GM19395 (cell line): ENCODE data around the gene FHIP1B.
A peak's percentile ranks its signal among the peaks of the same experiment; 100 is the strongest.

Experiments
- ATAC-seq: cut with Tn5 transposase; IDR thresholded peaks from one replicate; pipeline ENCODE4 v1.9.1; 2021; ENCODE audit warnings: mild to moderate bottlenecking, moderate library complexity; ENCODE audit not compliant: unreplicated experiment

FHIP1B gene

GRCh38 chr11:6203327-6203726, 31.1 kb downstream of the FHIP1B start:
- ATAC-seq, result peak; percentile 81

DNA sequence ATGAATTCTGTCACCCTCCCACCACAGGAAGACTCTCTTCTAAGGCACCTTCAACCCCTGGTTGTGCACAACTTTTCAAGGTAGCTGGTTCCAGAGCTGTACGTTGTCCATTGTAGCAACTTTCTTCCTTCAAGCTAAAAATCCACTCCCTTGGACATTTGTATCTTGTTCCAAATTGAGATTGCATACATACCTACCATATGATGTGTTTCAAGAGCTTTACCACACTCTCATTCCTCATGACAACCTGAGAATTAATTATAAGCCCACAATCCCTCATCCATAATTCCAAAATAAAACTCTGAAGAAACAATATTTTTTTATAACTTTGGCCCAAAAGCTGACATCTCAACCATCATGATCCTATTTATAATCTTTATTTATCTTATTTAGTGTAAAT, 32.4 kb downstream of the FHIP1B start:
- ATAC-seq, result no peak

DNA sequence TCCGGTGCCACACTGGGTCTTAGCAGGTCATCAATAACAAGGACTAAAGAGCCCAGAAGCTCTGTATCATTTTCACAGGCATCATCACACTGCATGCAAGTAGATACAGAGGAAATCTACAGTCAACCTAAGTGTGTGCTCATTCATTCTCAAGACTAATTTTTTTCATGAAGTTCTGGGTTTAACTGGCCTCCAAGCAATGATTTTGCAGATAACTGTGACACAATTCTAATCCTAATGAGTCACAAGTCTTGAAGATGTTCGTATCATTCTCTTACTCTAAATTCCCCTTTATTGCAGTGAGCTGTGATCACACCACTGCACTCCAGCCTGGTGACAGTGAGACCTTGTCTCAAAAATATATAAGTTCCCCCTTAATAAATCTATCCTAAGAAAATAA, 33.0 kb downstream of the FHIP1B start:
- ATAC-seq, result no peak

GRCh38 chr11:6200975-6201374, 33.5 kb downstream of the FHIP1B start:
- no peak for ATAC-seq

DNA sequence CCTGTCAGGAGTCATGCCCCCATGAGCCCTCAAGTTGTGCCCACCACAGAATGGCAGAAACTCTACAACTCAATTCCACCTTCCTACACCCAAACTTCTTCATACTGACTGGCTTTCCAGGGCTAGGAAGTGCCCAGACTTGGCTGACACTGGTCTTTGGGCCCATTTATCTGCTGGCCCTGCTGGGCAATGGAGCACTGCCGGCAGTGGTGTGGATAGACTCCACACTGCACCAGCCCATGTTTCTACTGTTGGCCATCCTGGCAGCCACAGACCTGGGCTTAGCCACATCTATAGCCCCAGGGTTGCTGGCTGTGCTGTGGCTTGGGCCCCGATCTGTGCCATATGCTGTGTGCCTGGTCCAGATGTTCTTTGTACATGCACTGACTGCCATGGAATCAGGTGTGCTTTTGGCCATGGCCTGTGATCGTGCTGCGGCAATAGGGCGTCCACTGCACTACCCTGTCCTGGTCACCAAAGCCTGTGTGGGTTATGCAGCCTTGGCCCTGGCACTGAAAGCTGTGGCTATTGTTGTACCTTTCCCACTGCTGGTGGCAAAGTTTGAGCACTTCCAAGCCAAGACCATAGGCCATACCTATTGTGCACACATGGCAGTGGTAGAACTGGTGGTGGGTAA, 35.1 kb downstream of the FHIP1B start, which contains the start of gene OR52W1:
OR52W1 (plus strand) TSS at position 51 of the 637 bp plus-strand sequence; CDS start at position 51, 0 bp downstream.
- ATAC-seq, result no peak

GRCh38 chr11:6197466-6198200, 36.8 kb downstream of the FHIP1B start:
- no peak for ATAC-seq

GRCh38 chr11:6196396-6196795, 38.0 kb downstream of the FHIP1B start:
- ATAC-seq, result no peak

GRCh38 chr11:6194065-6194581, 40.3 kb downstream of the FHIP1B start:
- no peak for ATAC-seq

DNA sequence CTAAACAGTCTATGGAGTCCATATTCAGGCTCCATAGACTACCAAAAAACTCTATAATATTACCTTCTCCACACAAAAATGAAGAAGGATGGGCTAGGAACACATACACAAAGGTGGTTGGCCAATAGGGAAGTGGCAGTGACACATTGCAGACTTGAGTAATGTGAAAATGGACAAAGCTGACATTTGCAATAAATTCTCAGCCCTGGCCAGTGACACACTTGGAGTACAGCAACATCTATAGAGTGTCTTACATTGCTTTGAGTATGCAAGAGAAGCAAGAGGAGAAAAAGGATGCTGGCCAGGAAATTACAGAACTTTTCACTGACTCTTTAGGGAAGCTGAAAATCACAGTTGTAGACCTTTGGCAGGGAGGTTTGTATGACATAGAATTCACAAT, 42.7 kb downstream of the FHIP1B start:
- ATAC-seq, result no peak

DNA sequence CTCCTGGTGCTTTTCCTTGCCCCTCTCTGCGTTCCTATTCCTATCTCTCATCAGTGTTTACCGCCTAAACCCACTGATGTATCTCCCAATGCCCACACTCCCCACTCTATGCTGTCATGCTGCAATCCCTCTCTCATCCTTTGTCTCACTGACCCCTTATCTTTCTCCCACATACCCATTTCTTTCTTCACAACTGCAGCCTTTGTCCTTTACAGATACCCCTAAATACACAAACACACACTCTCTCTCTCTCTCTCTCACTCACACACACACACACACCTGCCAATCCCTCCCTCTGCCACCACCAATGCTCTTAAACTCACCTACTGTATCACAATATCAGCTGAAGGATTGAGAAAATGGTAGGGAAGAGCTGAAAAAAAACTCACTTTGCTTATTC, 59.0 kb downstream of the FHIP1B start:
- ATAC-seq, result no peak

DNA sequence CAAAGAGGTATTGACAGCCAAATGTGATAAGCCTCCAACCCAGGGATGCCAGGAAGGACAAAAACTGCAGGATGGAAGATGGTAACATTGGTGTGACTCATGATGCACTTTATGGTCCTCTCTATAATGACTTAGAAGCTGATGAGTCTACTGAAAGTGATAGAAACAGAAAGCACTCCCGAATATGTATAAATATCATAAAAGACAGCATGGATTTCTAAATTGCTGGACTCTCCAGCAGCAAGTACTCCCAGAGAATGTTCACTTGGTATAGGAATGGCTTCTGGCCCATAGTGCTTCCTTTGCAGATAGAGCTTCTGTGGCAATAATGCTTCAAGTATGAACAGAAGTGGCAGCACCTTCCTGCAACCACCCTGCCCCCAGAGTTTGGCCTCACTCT, 64.2 kb downstream of the FHIP1B start, which contains the start of gene OR52B2:
OR52B2 (minus strand) TSS at position 101 of the 400 bp plus-strand sequence; CDS start at position 101, 0 bp downstream.
- no peak for ATAC-seq
